COR-L47 (cell line): ENCODE results near the gene ZFYVE21.

Experiments
- DNase-seq: peaks from one replicate; lab custom pipeline; 2025; lab: John Stamatoyannopoulos, UW

The ZFYVE21 gene

GRCh38 chr14:103705504-103706284 is 9.9 kb upstream of the ZFYVE21 start:
- DNase-seq, result no peak

GRCh38 chr14:103706551-103707328 is 8.9 kb upstream of the ZFYVE21 start:
- DNase-seq, result no peak

GRCh38 chr14:103707329-103708263 is 8.0 kb upstream of the ZFYVE21 start:
- DNase-seq, result no peak

GRCh38 chr14:103708750-103709187 is 6.8 kb upstream of the ZFYVE21 start:
- DNase-seq, result no peak

- DNase-seq, result no peak
These were observed 5.8 kb upstream of the ZFYVE21 start for GRCh38 chr14:103709814-103710213.

GRCh38 chr14:103710771-103711377 is 4.7 kb upstream of the ZFYVE21 start:
- peak; percentile 28 for DNase-seq

GRCh38 chr14:103711516-103712431 is 3.8 kb upstream of the ZFYVE21 start:
- DNase-seq, result peak; percentile 70

- DNase-seq, result no peak
These were observed 2.9 kb upstream of the ZFYVE21 start for GRCh38 chr14:103712633-103713247.

- no peak for DNase-seq
These were observed 2.1 kb upstream of the ZFYVE21 start for GRCh38 chr14:103713304-103714062.

- DNase-seq, result no peak
These were observed 1.4 kb upstream of the ZFYVE21 start for GRCh38 chr14:103714063-103714724.

- DNase-seq, result peak; percentile 27
These were observed 636 bp downstream of the ZFYVE21 start for GRCh38 chr14:103716091-103716801.

- no peak for DNase-seq
These were observed 1.3 kb downstream of the ZFYVE21 start for GRCh38 chr14:103716899-103717411.

GRCh38 chr14:103718572-103718971 is 3.0 kb downstream of the ZFYVE21 start:
- no peak for DNase-seq

- no peak for DNase-seq
These were observed 4.1 kb downstream of the ZFYVE21 start for GRCh38 chr14:103719751-103720150.

- DNase-seq, result no peak
These were observed 5.9 kb downstream of the ZFYVE21 start for GRCh38 chr14:103721334-103722120.

GRCh38 chr14:103723748-103724081 is 8.1 kb downstream of the ZFYVE21 start:
- no peak for DNase-seq

- no peak for DNase-seq
These were observed 8.5 kb downstream of the ZFYVE21 start for GRCh38 chr14:103724116-103724515.
